ENCODE data around the gene FAM174B.

FAM174B gene

DNA sequence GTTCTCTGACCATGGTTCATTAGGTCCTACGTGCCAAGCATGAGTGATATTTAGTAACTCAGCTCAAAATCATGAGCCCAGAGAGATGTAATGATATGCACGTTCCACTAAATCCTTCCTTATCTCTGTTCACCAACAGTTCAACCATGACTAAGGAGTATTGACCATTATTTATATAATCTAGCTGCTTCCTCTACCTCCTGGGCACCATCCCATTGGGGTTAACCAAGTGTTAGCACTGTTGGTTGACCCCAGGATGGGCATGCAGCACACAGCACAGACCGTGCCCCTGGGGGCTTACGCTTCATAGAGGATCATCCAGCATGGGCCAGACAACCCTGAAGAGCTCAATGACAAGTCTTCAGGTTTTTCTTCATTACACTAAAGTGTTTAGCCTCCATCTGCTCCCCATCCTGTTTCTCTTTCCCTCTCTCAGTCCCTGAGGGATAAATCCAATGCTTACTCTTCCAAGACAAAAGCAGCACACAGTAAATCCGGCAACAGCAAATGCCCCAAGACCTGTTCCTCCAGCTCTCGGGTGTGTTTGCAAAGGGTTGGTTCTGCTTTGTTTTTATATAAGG, 10.4 kb downstream of the FAM174B start:
- DNase-seq (ENCODE audit: low read depth) = no peak
- no peak overlapping the region for H3K4me3 ChIP-seq (ENCODE audit: low read depth, low read length)
- no peak for TF ChIP-seq POLR2A (IDR thresholded peaks at IDR 0.05; ENCODE audit: extremely low read depth, insufficient read length)
- TF ChIP-seq MAX (IDR thresholded peaks at IDR 0.05; ENCODE audit: low read depth, low read length) = no peak
- TF ChIP-seq CTCF (IDR thresholded peaks at IDR 0.05; ENCODE audit: low read depth, low read length) = no peak
- TF ChIP-seq MYC (IDR thresholded peaks at IDR 0.05; ENCODE audit: low read depth, low read length) = no peak

- TF ChIP-seq POLR2A (IDR thresholded peaks at IDR 0.05; ENCODE audit: extremely low read depth, insufficient read length) (no peak), MAX (IDR thresholded peaks at IDR 0.05; ENCODE audit: low read depth, low read length) (no peak)
- no peak overlapping the region for H3K4me3 ChIP-seq (ENCODE audit: low read depth, low read length)
- DNase-seq (ENCODE audit: low read depth) = no peak
Observed at GRCh38 chr15:92643849-92644815, 11.4 kb downstream of the FAM174B start.

DNA sequence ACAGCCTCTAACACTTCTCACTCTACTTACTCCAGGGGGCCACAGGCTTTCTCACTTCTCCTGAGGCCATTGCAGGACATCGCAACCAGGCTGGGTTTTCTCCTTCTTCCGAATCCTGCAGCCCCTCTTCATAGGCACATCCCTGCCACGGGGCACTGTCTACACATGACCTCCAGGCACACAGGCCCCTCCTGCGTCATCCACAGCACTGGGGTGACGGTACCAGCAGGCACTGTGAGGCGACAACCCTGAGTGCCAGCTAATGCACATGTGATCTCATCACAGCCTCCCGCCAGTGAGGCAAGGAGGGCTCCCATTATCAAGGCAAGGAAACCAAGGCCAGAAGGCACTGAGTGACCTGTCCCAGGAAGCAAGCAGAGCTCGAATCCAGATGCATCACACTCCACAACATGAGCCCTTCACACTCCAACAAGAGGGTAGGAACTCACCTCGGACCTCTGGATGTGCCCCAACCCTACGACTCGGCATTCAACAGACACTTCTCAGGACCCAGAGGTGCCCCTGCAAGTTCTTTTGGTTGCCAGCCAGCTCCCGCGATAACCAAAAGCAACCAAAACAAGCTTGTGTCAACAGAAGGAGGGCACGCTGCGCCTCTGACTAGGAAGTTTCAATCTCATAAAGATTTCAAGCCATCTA, 16.7 kb downstream of the FAM174B start:
- DNase-seq (ENCODE audit: low read depth) = no peak
- TF ChIP-seq MYC (IDR thresholded peaks at IDR 0.05; ENCODE audit: low read depth, low read length) (no peak), CTCF (IDR thresholded peaks at IDR 0.05; ENCODE audit: low read depth, low read length) (no peak), MAX (IDR thresholded peaks at IDR 0.05; ENCODE audit: low read depth, low read length) (no peak), POLR2A (IDR thresholded peaks at IDR 0.05; ENCODE audit: extremely low read depth, insufficient read length) (no peak)
- H3K4me3 ChIP-seq (ENCODE audit: low read depth, low read length) = no peak overlapping the region

DNA sequence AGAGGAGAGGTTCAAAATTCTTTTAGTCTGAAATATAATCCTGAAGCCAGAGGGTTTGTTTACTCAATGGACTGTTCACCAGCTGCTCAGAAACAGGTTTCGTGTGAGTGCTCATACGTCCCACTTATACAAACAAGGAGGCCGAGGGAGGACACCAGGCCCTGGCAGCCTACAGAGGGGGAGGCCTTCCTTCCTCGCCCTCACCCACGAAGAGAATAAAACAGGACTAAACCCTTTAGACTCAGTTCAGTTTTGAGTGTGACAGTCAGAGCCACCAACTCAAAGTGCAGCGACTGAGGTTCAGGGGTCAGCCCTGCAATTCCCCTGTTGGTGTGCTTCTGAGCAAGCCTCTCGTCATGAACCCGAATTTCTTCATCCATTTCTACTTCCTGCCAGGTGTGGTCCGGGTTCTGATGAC, 17.3 kb downstream of the FAM174B start:
- H3K4me3 ChIP-seq (ENCODE audit: low read depth, low read length) = no peak overlapping the region
- TF ChIP-seq POLR2A (IDR thresholded peaks at IDR 0.05; ENCODE audit: extremely low read depth, insufficient read length) (no peak), CTCF (IDR thresholded peaks at IDR 0.05; ENCODE audit: low read depth, low read length) (no peak), MYC (IDR thresholded peaks at IDR 0.05; ENCODE audit: low read depth, low read length) (no peak), MAX (IDR thresholded peaks at IDR 0.05; ENCODE audit: low read depth, low read length) (no peak)
- no peak for DNase-seq (ENCODE audit: low read depth)

DNA sequence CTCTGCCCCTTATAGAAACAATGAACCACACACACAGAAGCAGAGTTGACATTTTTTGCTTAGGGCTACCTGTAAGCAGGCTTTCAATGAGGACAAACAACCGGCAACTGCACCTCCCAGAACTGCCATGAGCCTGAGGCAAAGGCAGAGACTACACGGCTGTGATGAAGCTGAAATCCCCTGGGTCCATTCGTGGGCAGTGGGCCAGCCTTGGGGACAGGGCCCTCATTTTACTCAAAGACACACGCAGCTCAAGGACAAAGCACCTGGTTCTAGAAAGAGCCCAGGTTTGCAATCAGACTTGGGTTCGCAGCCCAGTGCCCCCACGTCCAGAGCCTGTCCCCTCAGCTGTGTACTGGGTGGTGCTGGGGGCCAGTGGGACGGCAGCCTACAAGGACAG, 17.9 kb downstream of the FAM174B start:
- DNase-seq (ENCODE audit: low read depth) = no peak
- no peak overlapping the region for H3K4me3 ChIP-seq (ENCODE audit: low read depth, low read length)
- TF ChIP-seq POLR2A (IDR thresholded peaks at IDR 0.05; ENCODE audit: extremely low read depth, insufficient read length) (no peak), MYC (IDR thresholded peaks at IDR 0.05; ENCODE audit: low read depth, low read length) (no peak), MAX (IDR thresholded peaks at IDR 0.05; ENCODE audit: low read depth, low read length) (no peak), CTCF (IDR thresholded peaks at IDR 0.05; ENCODE audit: low read depth, low read length) (no peak)

Measured in NB4 (cell line).